ENCODE measurements around the gene PIAS4. TPM values are rescaled to one million over a fixed set of nuclear protein-coding genes. Genes with fewer than 3 reads are reported as not detected.

The PIAS4 gene
- total and polyA plus RNA-seq, 10 of the 15 experiments (the other 5 are each of a cell fraction or from before 2014, with no cell fraction given), result 0.13 to 25.1 (median 11.3) TPM

- no peak for TF ChIP-seq REST (IDR thresholded peaks at IDR 0.05; ENCODE audit: low read depth, low read length)
Measured at GRCh38 chr19:4029247-4029614, 21.7 kb downstream of the PIAS4 start (continued).

- ChIA-PET POLR2A (no interaction called here), SMC1A (ENCODE audit: uncharacterized antibody, unreplicated experiment) (no interaction called here), CTCF (no interaction called here), RAD21 (ENCODE audit: unreplicated experiment) (no interaction called here)
- H3K9me3 ChIP-seq (replicated peaks; ENCODE audit: control insufficient read depth, insufficient read depth, low read length), result no peaks in the 10 kb centered on the region; the same call in 2 of the 3 replicates
- H3K4me1 ChIP-seq (ENCODE audit: control insufficient read depth, insufficient read depth, low read length), result no peaks in the 10 kb centered on the region
- 46% methylated on average over 6 of the region's 6 CpGs for WGBS (ENCODE audit: insufficient coverage, insufficient replicate concordance, low lambda C conversion rate, missing lambda C conversion rate)
- no TSS peak for BruUV-seq (replicated peaks)
- ATAC-seq, result no peak
- no peak overlapping the region for H3K27ac ChIP-seq (ENCODE audit: control insufficient read depth, insufficient read depth)
- H4K20me1 ChIP-seq (ENCODE audit: control insufficient read depth, insufficient read depth), result no peaks in the 10 kb centered on the region
- no peak overlapping the region for H3K9ac ChIP-seq (ENCODE audit: control insufficient read depth, insufficient read depth, low read length)
- DNase-seq (ENCODE audit: low read depth, low spot score), result no peak
- peaks cover 0 to 10% of the 10 kb centered on the region in 2 experiments; a peak in 3 of 4 replicates for H3K36me3 ChIP-seq (ENCODE audit: control insufficient read depth in 2 of 2, insufficient read depth in 2 of 2, low read length in 1 of 2)
- H3K4me2 ChIP-seq (ENCODE audit: control insufficient read depth, insufficient read depth), result no peak overlapping the region
- intact Hi-C loops (cut with micrococcal nuclease; ENCODE audit: unreplicated experiment), result no loop called here
- no peaks in the 10 kb centered on the region for H3K27me3 ChIP-seq (replicated peaks in 1 of 2; ENCODE audit: control insufficient read depth in 2 of 2, insufficient read depth in 2 of 2, low read length in 1 of 2)
- FAIRE-seq, result no peak
- H3K79me2 ChIP-seq (ENCODE audit: control insufficient read depth, insufficient read depth, low read length), result no peaks in the 10 kb centered on the region
- no peak overlapping the region for H2AFZ ChIP-seq (ENCODE audit: control insufficient read depth, low read depth, low read length)
- in situ Hi-C loops (cut with MboI), result no loop called here
- H3K4me3 ChIP-seq, result no peak overlapping the region
- TF ChIP-seq ZBTB33 (IDR thresholded peaks at IDR 0.05) (no peak), NKRF (conservative IDR thresholded peaks at IDR 0.05) (no peak), CREM (IDR thresholded peaks at IDR 0.05; ENCODE audit: low read depth) (no peak), FOS (IDR thresholded peaks at IDR 0.05; ENCODE audit: borderline replicate concordance, extremely low read depth, insufficient read length) (no peak), SPI1 (IDR thresholded peaks at IDR 0.05; ENCODE audit: borderline replicate concordance, insufficient read depth, low read depth, low read length) (no peak), ZNF274 (IDR thresholded peaks at IDR 0.05; ENCODE audit: insufficient read depth, insufficient read length) (no peak), SREBF1 (IDR thresholded peaks at IDR 0.05; ENCODE audit: low read length) (no peak), NFIC (IDR thresholded peaks at IDR 0.05; ENCODE audit: low read depth, low read length) (no peak), STAT3 (IDR thresholded peaks at IDR 0.05; ENCODE audit: low read depth, low read length) (no peak), PRDM15 (CRISPR knock-in tag; IDR thresholded peaks at IDR 0.05) (no peak), BHLHE40 (IDR thresholded peaks at IDR 0.05; ENCODE audit: borderline replicate concordance in 1 of 2, low read depth in 2 of 2, low read length in 1 of 2) (no peak)
Measured at GRCh38 chr19:4030552-4030951, 23.0 kb downstream of the PIAS4 start.
